NCI-H446 treated with DMSO at 0.1 percent for 48 hours (cell line): ENCODE results near the gene CDKN2D.
"Not testable (repeated sequence)": the region's sequence is repeated elsewhere in the genome, so short reads cannot be mapped to it uniquely, and the experiment has no call there.

ENCODE experiments used
- DNase-seq: peaks from one replicate; lab custom pipeline; 2025; lab: John Stamatoyannopoulos, UW

CDKN2D gene

DNA sequence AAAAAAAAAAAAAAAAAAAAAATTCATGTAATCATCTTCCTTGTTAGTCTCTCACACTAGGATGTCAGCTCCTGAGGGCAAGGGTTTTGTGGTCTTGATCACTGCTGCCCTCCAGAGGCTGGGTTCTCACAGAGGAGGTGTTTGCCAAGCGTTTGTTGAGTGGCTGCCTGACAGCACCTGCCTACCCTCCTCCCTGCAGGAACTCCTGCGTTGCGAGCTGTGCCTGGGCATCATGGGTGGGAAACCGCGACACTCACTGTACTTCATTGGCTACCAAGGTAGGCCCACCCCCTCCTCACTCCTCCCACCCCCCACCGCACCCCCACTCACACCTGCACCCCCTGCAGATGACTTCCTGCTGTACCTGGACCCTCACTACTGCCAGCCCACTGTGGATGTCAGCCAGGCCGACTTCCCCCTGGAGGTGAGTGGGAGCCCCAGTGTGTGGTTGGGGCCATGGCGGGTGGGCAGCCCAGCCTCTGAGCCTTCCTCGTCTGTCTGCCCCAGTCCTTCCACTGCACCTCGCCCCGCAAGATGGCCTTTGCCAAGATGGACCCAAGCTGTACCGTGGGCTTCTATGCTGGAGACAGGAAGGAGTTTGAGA, 17.0 kb downstream of the CDKN2D start:
- no peak for DNase-seq

- DNase-seq = not testable (repeated sequence)
Observed at GRCh38 chr19:10551006-10551405, 17.8 kb downstream of the CDKN2D start.

DNA sequence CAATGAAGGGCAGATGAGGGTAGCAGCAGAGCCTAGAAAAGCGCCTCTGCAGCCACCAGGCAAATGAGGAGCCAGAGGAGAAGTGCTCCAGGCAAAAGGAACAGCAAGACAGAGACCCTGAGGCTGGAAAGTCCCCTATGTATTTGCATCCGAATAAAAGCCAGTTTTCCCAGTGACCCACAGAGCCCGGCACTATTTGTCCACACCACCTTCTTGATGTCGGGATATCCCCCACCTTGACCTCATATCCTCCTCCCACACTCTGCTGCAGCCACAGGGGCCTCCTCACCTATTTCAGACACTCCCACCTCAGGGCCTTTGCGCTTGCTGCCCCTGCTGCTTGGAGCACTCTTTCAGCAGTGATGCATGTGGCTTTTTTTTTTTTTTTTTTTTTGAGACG, 18.4 kb downstream of the CDKN2D start:
- DNase-seq = no peak

DNA sequence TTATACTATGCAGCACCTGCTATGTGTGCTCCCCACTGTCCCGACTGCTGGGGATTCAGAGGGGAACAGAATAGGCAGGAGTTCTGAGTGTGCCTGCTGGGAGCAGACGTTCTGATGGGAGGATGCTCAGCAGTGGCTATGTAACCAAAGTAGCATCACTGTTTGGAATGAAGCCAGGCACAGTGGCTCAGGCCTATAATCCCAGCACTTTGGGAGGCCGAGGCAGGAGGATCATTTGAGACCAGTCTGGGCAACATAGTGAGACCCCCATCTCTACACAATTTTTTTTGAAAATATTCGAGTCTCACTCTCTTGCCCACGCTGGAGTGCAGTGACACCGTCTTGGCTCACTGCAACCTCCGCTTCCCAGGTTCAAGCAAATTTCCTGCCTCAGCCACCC, 19.0 kb downstream of the CDKN2D start:
- DNase-seq = no peak

- DNase-seq = no peak
Observed at GRCh38 chr19:10548746-10549276, 20.0 kb downstream of the CDKN2D start.

DNA sequence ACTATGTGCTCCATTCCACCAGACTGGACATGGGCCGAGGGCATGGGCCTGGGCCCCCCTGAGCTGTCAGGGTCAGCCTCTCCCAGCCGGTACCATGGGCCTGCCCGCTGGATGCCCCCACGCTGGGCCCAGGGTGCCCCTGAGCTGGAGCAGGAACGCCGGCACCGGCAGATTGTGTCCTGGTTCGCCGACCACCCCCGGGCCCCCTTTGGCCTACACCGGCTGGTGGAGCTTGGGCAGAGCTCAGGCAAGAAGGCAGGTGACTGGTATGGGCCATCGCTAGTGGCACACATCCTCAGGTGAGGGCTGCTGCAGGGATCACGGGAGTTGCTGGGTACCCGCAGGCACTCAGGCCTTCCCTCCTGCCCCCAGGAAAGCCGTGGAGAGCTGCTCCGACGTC, 22.0 kb downstream of the CDKN2D start:
- no peak for DNase-seq

DNA sequence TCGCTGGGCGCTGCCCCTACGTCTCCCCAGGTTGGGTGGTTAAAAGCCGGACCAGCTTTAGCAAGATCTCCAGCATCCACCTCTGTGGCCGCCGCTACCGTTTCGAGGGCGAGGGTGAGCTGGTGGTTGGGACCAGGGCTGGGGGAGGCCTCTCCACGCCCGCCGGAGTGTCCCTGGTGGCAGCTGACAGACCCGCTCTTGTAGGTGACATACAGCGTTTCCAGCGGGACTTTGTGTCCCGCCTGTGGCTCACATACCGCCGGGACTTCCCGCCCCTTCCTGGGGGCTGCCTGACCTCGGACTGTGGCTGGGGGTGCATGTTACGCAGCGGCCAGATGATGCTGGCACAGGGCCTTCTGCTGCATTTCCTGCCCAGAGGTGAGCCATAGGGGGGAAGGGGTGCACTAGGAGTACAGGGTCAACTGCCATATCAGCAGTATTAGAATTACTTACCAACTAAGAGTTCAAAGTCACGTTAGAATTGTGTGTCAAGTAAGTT, 24.0 kb downstream of the CDKN2D start:
- no peak for DNase-seq

GRCh38 chr19:10544242-10544752, 24.5 kb downstream of the CDKN2D start:
- no peak for DNase-seq

DNA sequence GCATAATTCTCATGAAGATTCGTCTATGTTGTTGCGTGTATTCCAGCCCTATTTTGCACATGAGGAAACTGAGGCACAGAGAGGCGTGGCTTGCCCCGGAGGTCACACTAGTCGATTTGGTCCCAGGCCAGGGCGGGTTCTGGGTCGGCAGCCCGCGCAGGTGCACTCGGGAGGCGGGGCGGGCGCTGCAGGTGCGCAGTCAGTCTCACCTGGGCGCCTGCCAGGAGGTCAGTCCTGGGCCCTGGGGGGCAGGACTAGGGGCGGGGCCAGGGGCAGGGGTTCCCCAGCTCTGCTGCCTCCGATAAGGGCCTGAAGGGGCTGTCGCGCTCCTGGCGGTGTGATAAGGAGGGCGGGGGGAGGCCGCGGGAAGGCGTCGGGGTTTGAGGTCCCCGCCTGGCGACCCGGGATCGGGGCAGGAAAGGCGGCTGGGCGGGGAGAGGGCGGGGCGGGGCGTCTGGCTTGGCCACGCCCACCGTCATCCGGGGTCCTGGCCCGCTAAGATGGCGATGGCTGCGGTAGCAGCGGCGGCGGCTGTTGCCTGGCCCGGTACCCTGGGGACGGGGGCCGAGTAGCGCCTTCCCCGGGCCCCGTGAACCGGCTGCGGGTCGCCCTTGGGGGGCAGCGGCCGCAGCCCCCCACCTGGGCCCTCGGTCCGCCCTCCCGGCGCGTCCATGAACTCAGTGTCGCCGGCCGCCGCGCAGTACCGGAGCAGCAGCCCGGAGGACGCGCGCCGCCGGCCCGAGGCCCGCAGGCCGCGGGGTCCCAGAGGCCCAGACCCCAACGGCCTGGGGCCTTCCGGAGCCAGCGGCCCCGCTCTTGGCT, 25.1 kb downstream of the CDKN2D start, which contains the start of gene ATG4D:
Gene ATG4D, plus strand, starts transcription at position 485 of the 822 bp plus-strand sequence. Its CDS starts 187 bp downstream, at position 672.
- peak; percentile 56 for DNase-seq

DNA sequence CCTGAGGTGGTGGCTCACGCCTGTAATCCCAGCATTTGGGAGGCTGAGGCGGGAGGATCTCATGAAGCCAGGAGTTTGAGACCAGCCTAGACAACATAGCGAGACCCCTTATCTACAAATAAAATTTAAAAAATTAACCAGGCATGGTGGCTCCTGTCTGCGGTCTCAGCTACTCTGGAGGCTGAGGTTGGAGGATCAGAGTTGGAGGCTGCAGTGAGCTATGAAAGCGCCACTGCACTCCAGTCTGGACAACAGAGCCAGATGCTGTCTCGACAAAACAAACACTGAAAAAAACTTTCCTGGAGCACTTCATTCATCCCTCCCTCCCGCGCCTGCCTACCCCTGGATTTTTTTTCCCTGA, 25.7 kb downstream of the CDKN2D start:
- DNase-seq = no peak

DNA sequence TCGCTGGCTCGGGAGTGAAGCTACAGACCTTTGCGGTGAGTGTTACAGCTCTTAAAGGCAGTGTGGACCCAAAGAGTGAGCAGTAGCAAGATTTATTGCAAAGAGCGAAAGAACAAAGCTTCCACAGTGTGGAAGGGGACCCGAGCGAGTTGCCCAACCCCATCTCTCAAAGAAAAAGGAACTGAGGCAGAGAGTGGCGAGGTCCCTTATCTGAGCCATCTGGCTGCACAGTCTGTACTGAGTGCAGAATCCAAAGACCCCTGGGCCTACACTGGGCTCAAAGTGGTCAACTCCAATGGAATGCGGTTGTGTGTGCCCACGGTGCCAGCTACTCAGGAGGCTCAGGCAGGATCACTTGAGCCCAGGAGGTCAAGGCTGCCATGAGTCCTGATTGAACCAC, 29.8 kb downstream of the CDKN2D start:
- DNase-seq = not testable (repeated sequence)

GRCh38 chr19:10538204-10538983, 30.4 kb downstream of the CDKN2D start:
- no peak for DNase-seq

GRCh38 chr19:10537668-10538067, 31.1 kb downstream of the CDKN2D start:
- DNase-seq = no peak

DNA sequence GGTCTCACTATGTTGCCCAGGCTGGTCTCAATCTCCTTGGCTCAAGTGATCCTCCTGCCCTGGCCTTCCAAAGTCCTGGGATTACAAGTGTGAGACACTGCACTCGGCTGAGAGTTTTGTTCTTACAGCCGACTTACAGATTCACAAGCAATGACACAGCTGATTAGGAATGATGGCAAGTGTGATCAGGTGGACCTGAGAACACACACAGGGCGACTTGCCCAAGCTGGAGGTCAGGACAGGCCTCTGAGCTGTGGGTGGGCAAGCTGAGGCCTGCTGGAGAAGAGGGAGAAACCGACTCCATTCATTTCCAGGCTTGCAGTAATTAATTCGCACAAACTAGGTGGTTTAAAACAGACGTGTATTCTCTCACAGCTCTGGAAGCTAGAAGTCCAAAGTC, 33.2 kb downstream of the CDKN2D start:
- DNase-seq = no peak

GRCh38 chr19:10533646-10534386, 35.0 kb downstream of the CDKN2D start:
- DNase-seq = no peak

GRCh38 chr19:10532457-10532856, 36.3 kb downstream of the CDKN2D start:
- no peak for DNase-seq

GRCh38 chr19:10526887-10527286, 41.9 kb downstream of the CDKN2D start:
- not testable (repeated sequence) for DNase-seq

GRCh38 chr19:10525636-10526035, 43.1 kb downstream of the CDKN2D start:
- no peak for DNase-seq

GRCh38 chr19:10523135-10523636, 45.6 kb downstream of the CDKN2D start:
- no peak for DNase-seq

- DNase-seq = no peak
Observed at GRCh38 chr19:10521461-10522171, 47.2 kb downstream of the CDKN2D start.
